IMR-90 (cell line): ENCODE data around the gene DUSP22. TPM values are rescaled to one million over a fixed set of nuclear protein-coding genes. Genes with fewer than 3 reads are reported as not detected.

Experiments
- ATAC-seq: fragments of 200-7000 bp; cut with Tn5 transposase; 2 replicates; pipeline ENCODE4 v1.9.1; 2020; ENCODE audit warnings: low read depth, mild to moderate bottlenecking, moderate library complexity
- BruUV-seq: library from RNA; stranded (reverse); fragments of 400-500 nt; replicated peaks from 2 replicates; lab custom pipeline; 2021; lab: Mats Ljungman, UMichigan
- CTCF ChIA-PET: fragments of 300-600 bp; formaldehyde crosslinking; extraction: SDS; loops from one replicate; lab custom pipeline; 2021; ENCODE audit warnings: antibody characterized with exemption; lab: Yijun Ruan, JAX
- POLR2A ChIA-PET: fragments of 300-600 bp; sonication (Branson Sonifier 250); formaldehyde crosslinking; loops from one replicate; lab custom pipeline; 2022; ENCODE audit warnings: antibody characterized with exemption; ENCODE audit not compliant: unreplicated experiment; lab: Charles Lee
- DNase-seq: peaks from one replicate; pipeline ENCODE4 v3.0.0; 2013
- H2AFZ ChIP-seq: replicated peaks from 2 replicates; pipeline ENCODE3; 2013; ENCODE audit warnings: low read length, mild to moderate bottlenecking; ENCODE audit not compliant: poor library complexity
- H2AK5ac ChIP-seq: 2 replicates; pipeline ENCODE4 v1.6.1; 2013; ENCODE audit warnings: low read depth, low read length, inconsistent platforms
- H2AK9ac ChIP-seq: replicated peaks from 2 replicates; pipeline ENCODE3; 2013; ENCODE audit warnings: mild to moderate bottlenecking, low read depth, low read length, moderate library complexity; ENCODE audit not compliant: poor library complexity
- H2BK120ac ChIP-seq: 2 replicates; pipeline ENCODE4 v1.6.1; 2013; ENCODE audit warnings: low read depth, low read length, inconsistent platforms
- H2BK15ac ChIP-seq: 3 replicates; pipeline ENCODE4 v1.6.1; 2013; ENCODE audit warnings: low read depth, low read length, inconsistent platforms
- H2BK20ac ChIP-seq: 2 replicates; pipeline ENCODE4 v1.6.1; 2013; ENCODE audit warnings: low read depth, mild to moderate bottlenecking, inconsistent platforms, low read length, moderate library complexity
- H2BK5ac ChIP-seq: 2 replicates; pipeline ENCODE4 v1.6.1; 2013; ENCODE audit warnings: mild to moderate bottlenecking, low read depth, low read length, inconsistent platforms; ENCODE audit not compliant: poor library complexity, severe bottlenecking
- H3K14ac ChIP-seq: replicated peaks from 2 replicates; pipeline ENCODE4 v1.6.1; 2013; ENCODE audit warnings: low read depth, low read length, inconsistent platforms
- H3K18ac ChIP-seq: 2 replicates; pipeline ENCODE4 v1.6.1; 2013; ENCODE audit warnings: low read depth, low read length, control low read depth
- H3K23ac ChIP-seq: 2 replicates; pipeline ENCODE4 v1.6.1; 2013; ENCODE audit warnings: low read depth, low read length, inconsistent platforms
- H3K27ac ChIP-seq: 2 replicates; pipeline ENCODE4 v1.5.1; 2013; ENCODE audit warnings: mild to moderate bottlenecking, control low read depth, low read length; ENCODE audit not compliant: insufficient read depth
- H3K27me3 ChIP-seq: 2 replicates; pipeline ENCODE4 v1.6.1; 2013; ENCODE audit warnings: low read length; ENCODE audit not compliant: control insufficient read depth, insufficient read depth
- H3K36me3 ChIP-seq: 2 replicates; pipeline ENCODE4 v1.6.1; 2013; ENCODE audit warnings: low read length, mixed read lengths; ENCODE audit not compliant: control insufficient read depth, insufficient read depth
- H3K4ac ChIP-seq: 2 replicates; pipeline ENCODE4 v1.6.1; 2013; ENCODE audit warnings: low read depth, low read length, inconsistent platforms
- H3K4me1 ChIP-seq: 2 replicates; pipeline ENCODE4 v1.6.1; 2013; ENCODE audit warnings: low read length, mixed read lengths; ENCODE audit not compliant: control insufficient read depth, insufficient read depth
- H3K4me2 ChIP-seq: 2 replicates; pipeline ENCODE4 v1.6.1; 2013; ENCODE audit warnings: low read depth, mild to moderate bottlenecking, control low read depth, low read length, moderate library complexity
- H3K4me3 ChIP-seq: 2 replicates; pipeline ENCODE4 v1.5.1; 2013; ENCODE audit warnings: low read depth, mild to moderate bottlenecking, control low read depth, low read length, moderate library complexity; ENCODE audit not compliant: insufficient read depth
- H3K56ac ChIP-seq: 2 replicates; pipeline ENCODE4 v1.6.1; 2013; ENCODE audit warnings: low read length, inconsistent platforms; ENCODE audit not compliant: insufficient read depth; ENCODE audit errors: extremely low read depth
- H3K79me1 ChIP-seq, 2 experiments: 2 replicates each; pipeline ENCODE4 v1.6.1; 2013; ENCODE audit warnings: low read length in 2 of 2, inconsistent platforms in 1 of 2, low read depth in 1 of 2
- H3K9ac ChIP-seq: 2 replicates; pipeline ENCODE4 v1.6.1; 2013; ENCODE audit warnings: low read depth, low read length, control low read depth
- H3K9me1 ChIP-seq: 2 replicates; pipeline ENCODE4 v1.6.1; 2013; ENCODE audit warnings: low read length, inconsistent platforms; ENCODE audit not compliant: insufficient read depth
- H3K9me3 ChIP-seq: 2 replicates; pipeline ENCODE4 v1.6.1; 2013; ENCODE audit warnings: low read length; ENCODE audit not compliant: control insufficient read depth, insufficient read depth
- H4K20me1 ChIP-seq: 2 replicates; pipeline ENCODE4 v1.6.1; 2013; ENCODE audit warnings: low read length, inconsistent platforms; ENCODE audit not compliant: insufficient read depth
- H4K5ac ChIP-seq: 2 replicates; pipeline ENCODE4 v1.6.1; 2013; ENCODE audit warnings: mild to moderate bottlenecking, low read depth, low read length, control low read depth
- H4K8ac ChIP-seq, 2 experiments: 2 replicates each; pipeline ENCODE4 v1.6.1; 2013; ENCODE audit warnings: low read depth in 2 of 2, low read length in 2 of 2, control low read depth in 1 of 2, inconsistent platforms in 1 of 2
- H4K91ac ChIP-seq: 2 replicates; pipeline ENCODE4 v1.6.1; 2013; ENCODE audit warnings: low read depth, low read length, inconsistent platforms; ENCODE audit not compliant: insufficient read depth
- BHLHE40 ChIP-seq: fragments of 150-350 bp; IDR thresholded peaks from 2 replicates; pipeline ENCODE4 v1.6.1; 2016; ENCODE audit warnings: mild to moderate bottlenecking, low read depth, low read length
- CEBPB ChIP-seq: IDR thresholded peaks from 2 replicates; pipeline ENCODE4 v1.6.1; 2012; ENCODE audit warnings: low read depth, low read length, improper control_type of control experiment
- CHD1 ChIP-seq: IDR thresholded peaks from 2 replicates; pipeline ENCODE4 v1.6.1; 2012; ENCODE audit warnings: low read depth, low read length, improper control_type of control experiment
- FOS ChIP-seq: fragments of 150-350 bp; IDR thresholded peaks from 2 replicates; pipeline ENCODE4 v1.6.1; 2016; ENCODE audit warnings: low read depth, low read length
- MAFK ChIP-seq: IDR thresholded peaks from 2 replicates; pipeline ENCODE4 v1.6.1; 2012; ENCODE audit warnings: low read depth, low read length, improper control_type of control experiment
- MAZ ChIP-seq: IDR thresholded peaks from 2 replicates; pipeline ENCODE4 v1.6.1; 2012; ENCODE audit warnings: low read depth, mild to moderate bottlenecking, low read length, improper control_type of control experiment, moderate library complexity, borderline replicate concordance
- MXI1 ChIP-seq: IDR thresholded peaks from 2 replicates; pipeline ENCODE4 v1.6.1; 2012; ENCODE audit warnings: low read depth, mild to moderate bottlenecking, low read length, moderate library complexity, borderline replicate concordance
- NFE2L2 ChIP-seq: fragments of 150-350 bp; IDR thresholded peaks from 2 replicates; pipeline ENCODE4 v1.6.1; 2016; ENCODE audit warnings: low read depth, mild to moderate bottlenecking, low read length
- RAD21 ChIP-seq: IDR thresholded peaks from 2 replicates; pipeline ENCODE4 v1.6.1; 2012; ENCODE audit warnings: low read length, improper control_type of control experiment
- RCOR1 ChIP-seq: IDR thresholded peaks from 2 replicates; pipeline ENCODE4 v1.6.1; 2012; ENCODE audit warnings: mild to moderate bottlenecking, low read length, improper control_type of control experiment; ENCODE audit not compliant: insufficient replicate concordance
- RFX5 ChIP-seq: IDR thresholded peaks from 2 replicates; pipeline ENCODE4 v1.8.0; 2012; ENCODE audit warnings: low read depth, mild to moderate bottlenecking, low read length, moderate library complexity
- WGBS, 2 experiments: methylation state at CpG; one replicate each; pipeline versions ENCODE4 v1.1.5 to v1.1.7; 2013; ENCODE audit warnings: missing lambda C conversion rate in 2 of 2; ENCODE audit not compliant: insufficient read length in 1 of 2; ENCODE audit errors: extremely low coverage in 2 of 2; 5-methylcytosine and 5-hydroxymethylcytosine counted together
- dilution Hi-C: fragments of 300-500 bp; cut with HindIII; formaldehyde crosslinking; loops from one replicate; pipeline ENCODE4 v1.14.3; 2018; ENCODE audit warnings: low sequenced_read_pairs; ENCODE audit not compliant: unreplicated experiment
- in situ Hi-C: fragments of 300-500 bp; cut with MboI; formaldehyde crosslinking; loops from 3 replicates; pipeline ENCODE4 v1.14.3; 2019; ENCODE audit warnings: low sequenced_read_pairs, inconsistent platforms, mixed read lengths
- intact Hi-C: fragments of 100-400 bp; cut with micrococcal nuclease; formaldehyde crosslinking; loops from 2 replicates; pipeline ENCODE4 v1.10.0; 2022
- polyA plus RNA-seq, 3 experiments: library from polyadenylated mRNA; depleted of rRNA; stranded (reverse); fragments of >200 nt; gene quantifications; 2 replicates each; pipeline ENCODE4 v1.2.3, GENCODE V29; 2012; ENCODE audit warnings: low replicate concordance in 1 of 3
- total RNA-seq: library from RNA; depleted of rRNA; stranded (reverse); fragments of >200 nt; gene quantifications from 2 replicates; pipeline ENCODE4 v1.2.3, GENCODE V29; 2012
- TF ChIP-seq, protein P1 (sequence below): conservative IDR thresholded peaks from 2 replicates; pipeline ENCODE4 v1.5.1; 2012; ENCODE audit warnings: mild to moderate bottlenecking, low read depth, low read length, improper control_type of control experiment
- TF ChIP-seq, protein P2 (sequence below): fragments of 150-350 bp; IDR thresholded peaks from 2 replicates; pipeline ENCODE4 v1.6.1; 2017; ENCODE audit warnings: mild to moderate bottlenecking, antibody characterized with exemption, low read length, low read depth
- TF ChIP-seq, protein P3 (sequence below): fragments of 150-350 bp; IDR thresholded peaks from 2 replicates; pipeline ENCODE4 v1.6.1; 2016; ENCODE audit warnings: low read depth, mild to moderate bottlenecking, low read length, moderate library complexity, borderline replicate concordance

DUSP22 gene
- total and polyA plus RNA-seq, 2 of the 4 experiments (the other 2 are of a cell fraction) = 7.1 to 8.2 TPM

DNA sequence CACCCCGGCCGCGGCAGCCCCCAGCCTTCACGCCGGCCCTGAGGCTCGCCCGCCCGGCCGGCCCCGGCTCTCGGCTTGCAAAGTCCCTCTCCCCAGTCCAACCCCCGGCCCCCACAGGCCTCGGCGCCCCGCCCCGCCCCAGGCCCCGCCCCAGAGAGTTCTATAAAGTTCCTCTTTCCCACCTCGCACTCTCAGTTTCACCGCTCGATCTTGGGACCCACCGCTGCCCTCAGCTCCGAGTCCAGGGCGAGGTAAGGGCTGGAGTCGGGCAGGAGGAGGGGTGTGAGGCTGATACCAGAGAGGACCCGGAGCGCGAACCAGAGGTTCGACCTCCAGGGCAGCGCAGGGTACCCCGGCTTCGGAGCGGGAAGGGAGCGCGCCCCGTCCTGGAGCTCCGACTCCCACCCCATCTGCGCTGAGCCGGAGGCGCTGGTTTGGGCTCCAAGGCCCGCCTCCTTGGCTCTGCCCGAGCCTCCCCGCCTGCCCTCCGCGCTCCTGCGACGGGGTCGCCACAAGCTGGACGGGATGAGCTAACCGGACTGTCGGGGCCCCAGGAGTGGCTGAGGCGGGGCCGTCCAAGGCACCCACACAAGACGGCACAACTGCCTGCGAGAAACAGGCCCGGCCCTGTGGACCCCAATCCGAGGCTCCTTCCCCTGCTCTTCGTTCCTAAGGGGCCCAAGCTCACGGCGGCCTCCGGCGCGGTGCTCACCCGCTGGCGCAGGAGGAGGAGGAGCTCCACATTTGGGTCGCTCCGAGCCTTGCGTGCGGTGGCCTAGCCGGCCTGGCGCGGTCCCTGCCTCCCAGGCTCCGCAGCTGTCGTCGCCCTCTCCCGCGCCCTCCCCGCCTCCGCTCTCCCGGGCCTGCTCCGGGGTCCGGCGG, 99.5 kb downstream of the DUSP22 start, which contains the start of gene IRF4:
Gene IRF4 (plus strand): TSS at position 194 of the 882 bp plus-strand sequence. CDS start 1,401 bp downstream, outside the sequence.
- peaks cover 77% of the 10 kb centered on the region for H3K27me3 ChIP-seq
- no peak within 1 kb of the TSS for H3K27ac ChIP-seq
- no peak within 1 kb of the TSS for H4K91ac ChIP-seq
- H2BK20ac ChIP-seq = no peak within 1 kb of the TSS
- H2BK120ac ChIP-seq = no peak within 1 kb of the TSS
- H3K56ac ChIP-seq = no peak within 1 kb of the TSS
- no TSS peak for BruUV-seq
- no peak within 1 kb of the TSS for H3K9ac ChIP-seq
- H2AFZ ChIP-seq = peak within 1 kb of the TSS; percentile 57
- H4K20me1 ChIP-seq = no peaks in the 10 kb centered on the region
- in situ Hi-C loops (no loop called here), intact Hi-C loops (loop anchor here (2.0 kb wide), 1 partner anchor 37 kb away; no protein-coding TSS in a partner anchor), dilution Hi-C loops (no loop called here)
- no peak for DNase-seq
- no peak within 1 kb of the TSS for H4K5ac ChIP-seq
- no peak within 1 kb of the TSS for H2BK15ac ChIP-seq
- no peak within 1 kb of the TSS for H2BK5ac ChIP-seq
- no peak within 1 kb of the TSS for H3K18ac ChIP-seq
- H3K23ac ChIP-seq = no peak within 1 kb of the TSS
- 0 out of 2 replicates have a peak, but pooled peaks have one; percentile 24 for ATAC-seq
- H3K4ac ChIP-seq = no peak within 1 kb of the TSS
- H3K4me3 ChIP-seq = no peak within 1 kb of the TSS; the same call in 1 of the 2 replicates
- H4K8ac ChIP-seq = no peak within 1 kb of the TSS
- 2% methylated on average over 24 of the region's 82 CpGs; no CpG with 5 or more reads in 1 of the 2 experiments for WGBS, 2 experiments
- H3K36me3 ChIP-seq = no peaks in the 10 kb centered on the region
- H3K4me1 ChIP-seq = 0 out of 2 replicates have a peak, but pooled peaks cover 1% of the 10 kb centered on the region
- H2AK9ac ChIP-seq = peak within 1 kb of the TSS; percentile 35
- H3K9me1 ChIP-seq = no peaks in the 10 kb centered on the region
- H3K4me2 ChIP-seq = peak within 1 kb of the TSS; percentile 59; the same call in 1 of the 2 replicates
- ChIA-PET CTCF (no interaction called here), POLR2A (no interaction called here)
- no peak within 1 kb of the TSS for H3K14ac ChIP-seq
- H3K79me1 ChIP-seq = no peaks in the 10 kb centered on the region
- H3K9me3 ChIP-seq = no peaks in the 10 kb centered on the region
- no peak within 1 kb of the TSS for H2AK5ac ChIP-seq
- no peak for TF ChIP-seq FOS
- TF ChIP-seq, protein P1, sequence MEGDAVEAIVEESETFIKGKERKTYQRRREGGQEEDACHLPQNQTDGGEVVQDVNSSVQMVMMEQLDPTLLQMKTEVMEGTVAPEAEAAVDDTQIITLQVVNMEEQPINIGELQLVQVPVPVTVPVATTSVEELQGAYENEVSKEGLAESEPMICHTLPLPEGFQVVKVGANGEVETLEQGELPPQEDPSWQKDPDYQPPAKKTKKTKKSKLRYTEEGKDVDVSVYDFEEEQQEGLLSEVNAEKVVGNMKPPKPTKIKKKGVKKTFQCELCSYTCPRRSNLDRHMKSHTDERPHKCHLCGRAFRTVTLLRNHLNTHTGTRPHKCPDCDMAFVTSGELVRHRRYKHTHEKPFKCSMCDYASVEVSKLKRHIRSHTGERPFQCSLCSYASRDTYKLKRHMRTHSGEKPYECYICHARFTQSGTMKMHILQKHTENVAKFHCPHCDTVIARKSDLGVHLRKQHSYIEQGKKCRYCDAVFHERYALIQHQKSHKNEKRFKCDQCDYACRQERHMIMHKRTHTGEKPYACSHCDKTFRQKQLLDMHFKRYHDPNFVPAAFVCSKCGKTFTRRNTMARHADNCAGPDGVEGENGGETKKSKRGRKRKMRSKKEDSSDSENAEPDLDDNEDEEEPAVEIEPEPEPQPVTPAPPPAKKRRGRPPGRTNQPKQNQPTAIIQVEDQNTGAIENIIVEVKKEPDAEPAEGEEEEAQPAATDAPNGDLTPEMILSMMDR = no peak
- TF ChIP-seq NFE2L2 = no peak
- TF ChIP-seq RAD21 = no peak
- no peak for TF ChIP-seq MAZ
- no peak for TF ChIP-seq CHD1
- no peak for TF ChIP-seq MAFK
- TF ChIP-seq, protein P2, sequence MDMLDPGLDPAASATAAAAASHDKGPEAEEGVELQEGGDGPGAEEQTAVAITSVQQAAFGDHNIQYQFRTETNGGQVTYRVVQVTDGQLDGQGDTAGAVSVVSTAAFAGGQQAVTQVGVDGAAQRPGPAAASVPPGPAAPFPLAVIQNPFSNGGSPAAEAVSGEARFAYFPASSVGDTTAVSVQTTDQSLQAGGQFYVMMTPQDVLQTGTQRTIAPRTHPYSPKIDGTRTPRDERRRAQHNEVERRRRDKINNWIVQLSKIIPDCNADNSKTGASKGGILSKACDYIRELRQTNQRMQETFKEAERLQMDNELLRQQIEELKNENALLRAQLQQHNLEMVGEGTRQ = no peak
- no peak for TF ChIP-seq MXI1
- no peak for TF ChIP-seq RCOR1
- TF ChIP-seq, protein P3, sequence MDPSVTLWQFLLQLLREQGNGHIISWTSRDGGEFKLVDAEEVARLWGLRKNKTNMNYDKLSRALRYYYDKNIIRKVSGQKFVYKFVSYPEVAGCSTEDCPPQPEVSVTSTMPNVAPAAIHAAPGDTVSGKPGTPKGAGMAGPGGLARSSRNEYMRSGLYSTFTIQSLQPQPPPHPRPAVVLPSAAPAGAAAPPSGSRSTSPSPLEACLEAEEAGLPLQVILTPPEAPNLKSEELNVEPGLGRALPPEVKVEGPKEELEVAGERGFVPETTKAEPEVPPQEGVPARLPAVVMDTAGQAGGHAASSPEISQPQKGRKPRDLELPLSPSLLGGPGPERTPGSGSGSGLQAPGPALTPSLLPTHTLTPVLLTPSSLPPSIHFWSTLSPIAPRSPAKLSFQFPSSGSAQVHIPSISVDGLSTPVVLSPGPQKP = no peak
- no peak for TF ChIP-seq RFX5
- no peak for TF ChIP-seq BHLHE40
- no peak for TF ChIP-seq CEBPB
